Measurements from ENCODE around the gene LDLRAD2. TPM values are rescaled to one million over a fixed set of nuclear protein-coding genes. Genes with fewer than 3 reads are reported as not detected.
A peak's percentile ranks its signal among the peaks of the same experiment; 100 is the strongest.

Gene LDLRAD2
- total RNA-seq, 6 experiments from 2014 or later: 0.14 TPM; not detected in 5

DNA sequence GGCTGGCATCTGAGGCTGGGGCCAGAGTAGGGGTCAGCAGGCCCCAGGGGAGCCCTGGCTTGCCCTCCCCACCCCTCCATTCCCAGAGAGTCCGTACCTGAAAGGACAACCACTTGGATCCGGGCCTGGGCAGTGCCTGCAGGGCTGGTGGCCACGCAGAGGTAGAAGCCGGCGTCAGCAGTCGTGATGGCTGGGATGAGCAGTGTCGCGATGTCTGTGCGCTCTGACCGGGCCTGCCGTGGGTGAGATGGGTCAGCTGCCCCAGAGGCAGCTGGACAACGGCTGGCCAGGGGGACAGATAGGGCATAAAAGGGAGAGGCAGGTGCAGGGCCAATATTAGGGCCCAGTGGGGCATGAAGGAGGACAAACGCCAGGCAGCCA is 42.7 kb downstream of the LDLRAD2 start:
- DNase-seq: no peak
- Mint-ChIP-seq H3K4me3 (no peak overlapping the region), H3K9me3 (no peaks in the 10 kb centered on the region; the same call in 1 of the 2 replicates), H3K27ac (no peak overlapping the region), H3K4me1 (ENCODE audit: low read depth) (peaks cover 18% of the 10 kb centered on the region), H3K36me3 (ENCODE audit: low read depth) (peaks cover 32% of the 10 kb centered on the region), H3K27me3 (ENCODE audit: insufficient read depth) (peaks cover 30% of the 10 kb centered on the region)
- TF ChIP-seq, protein P1, sequence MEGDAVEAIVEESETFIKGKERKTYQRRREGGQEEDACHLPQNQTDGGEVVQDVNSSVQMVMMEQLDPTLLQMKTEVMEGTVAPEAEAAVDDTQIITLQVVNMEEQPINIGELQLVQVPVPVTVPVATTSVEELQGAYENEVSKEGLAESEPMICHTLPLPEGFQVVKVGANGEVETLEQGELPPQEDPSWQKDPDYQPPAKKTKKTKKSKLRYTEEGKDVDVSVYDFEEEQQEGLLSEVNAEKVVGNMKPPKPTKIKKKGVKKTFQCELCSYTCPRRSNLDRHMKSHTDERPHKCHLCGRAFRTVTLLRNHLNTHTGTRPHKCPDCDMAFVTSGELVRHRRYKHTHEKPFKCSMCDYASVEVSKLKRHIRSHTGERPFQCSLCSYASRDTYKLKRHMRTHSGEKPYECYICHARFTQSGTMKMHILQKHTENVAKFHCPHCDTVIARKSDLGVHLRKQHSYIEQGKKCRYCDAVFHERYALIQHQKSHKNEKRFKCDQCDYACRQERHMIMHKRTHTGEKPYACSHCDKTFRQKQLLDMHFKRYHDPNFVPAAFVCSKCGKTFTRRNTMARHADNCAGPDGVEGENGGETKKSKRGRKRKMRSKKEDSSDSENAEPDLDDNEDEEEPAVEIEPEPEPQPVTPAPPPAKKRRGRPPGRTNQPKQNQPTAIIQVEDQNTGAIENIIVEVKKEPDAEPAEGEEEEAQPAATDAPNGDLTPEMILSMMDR (IDR thresholded peaks at IDR 0.05): no peak

DNA sequence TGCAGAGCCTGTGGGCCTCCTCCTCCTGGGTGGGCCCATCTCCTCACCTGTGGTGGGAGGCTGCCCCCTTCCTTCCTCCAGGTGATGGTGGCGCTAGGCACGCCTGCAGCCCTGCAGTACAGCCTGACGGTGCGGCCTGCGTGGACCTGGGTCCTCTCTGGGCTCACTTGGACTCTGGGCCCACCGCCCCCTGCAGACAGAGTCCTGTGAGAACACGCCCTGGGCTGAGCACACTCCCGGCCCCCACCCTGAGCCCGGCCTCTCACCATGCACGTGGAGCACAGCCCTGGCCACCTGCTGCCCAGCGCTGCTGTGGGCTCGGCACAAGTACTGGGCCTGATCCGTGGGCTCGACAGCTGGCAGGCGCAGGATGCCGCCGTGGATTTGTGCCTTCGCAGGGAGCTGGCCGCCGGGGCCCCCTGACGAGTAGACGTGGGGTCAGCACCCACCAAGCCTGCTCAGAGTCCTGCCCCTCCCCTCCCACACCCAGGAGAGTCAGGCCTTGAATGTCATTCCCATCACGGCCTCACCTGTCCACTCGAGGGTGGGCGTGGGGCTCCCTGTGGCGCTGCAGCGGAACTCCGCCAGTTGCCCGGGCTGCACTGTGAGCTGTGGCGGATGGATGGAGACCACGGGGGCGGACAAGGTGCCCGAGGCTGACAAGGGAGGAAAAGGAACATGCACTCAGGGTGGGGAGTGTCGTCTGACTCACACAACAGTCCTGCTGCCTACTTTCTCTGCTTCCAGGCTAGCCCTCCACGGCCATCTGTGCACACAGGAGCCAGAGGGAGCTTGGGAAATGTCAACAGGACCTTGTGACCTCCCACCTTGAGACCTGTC is 43.4 kb downstream of the LDLRAD2 start:
- no peaks in the 10 kb centered on the region; the same call in 1 of the 2 replicates for H3K9me3 Mint-ChIP-seq
- DNase-seq: no peak
- TF ChIP-seq, protein P1 (IDR thresholded peaks at IDR 0.05): no peak
- H3K4me1 Mint-ChIP-seq (ENCODE audit: low read depth): peaks cover 18% of the 10 kb centered on the region
- H3K27me3 Mint-ChIP-seq (ENCODE audit: insufficient read depth): peaks cover 30% of the 10 kb centered on the region
- peak overlapping the region; percentile 29 for H3K27ac Mint-ChIP-seq
- H3K4me3 Mint-ChIP-seq: no peak overlapping the region
- H3K36me3 Mint-ChIP-seq (ENCODE audit: low read depth): peaks cover 32% of the 10 kb centered on the region

GRCh38 chr1:21857142-21857839 is 45.2 kb downstream of the LDLRAD2 start:
- Mint-ChIP-seq H3K4me3 (no peak overlapping the region), H3K9me3 (no peaks in the 10 kb centered on the region; the same call in 1 of the 2 replicates), H3K27ac (peak overlapping the region; percentile 42), H3K4me1 (ENCODE audit: low read depth) (peaks cover 33% of the 10 kb centered on the region), H3K36me3 (ENCODE audit: low read depth) (peaks cover 49% of the 10 kb centered on the region), H3K27me3 (ENCODE audit: insufficient read depth) (peaks cover 33% of the 10 kb centered on the region)
- DNase-seq: peak; percentile 3
- TF ChIP-seq, protein P1 (IDR thresholded peaks at IDR 0.05): no peak

DNA sequence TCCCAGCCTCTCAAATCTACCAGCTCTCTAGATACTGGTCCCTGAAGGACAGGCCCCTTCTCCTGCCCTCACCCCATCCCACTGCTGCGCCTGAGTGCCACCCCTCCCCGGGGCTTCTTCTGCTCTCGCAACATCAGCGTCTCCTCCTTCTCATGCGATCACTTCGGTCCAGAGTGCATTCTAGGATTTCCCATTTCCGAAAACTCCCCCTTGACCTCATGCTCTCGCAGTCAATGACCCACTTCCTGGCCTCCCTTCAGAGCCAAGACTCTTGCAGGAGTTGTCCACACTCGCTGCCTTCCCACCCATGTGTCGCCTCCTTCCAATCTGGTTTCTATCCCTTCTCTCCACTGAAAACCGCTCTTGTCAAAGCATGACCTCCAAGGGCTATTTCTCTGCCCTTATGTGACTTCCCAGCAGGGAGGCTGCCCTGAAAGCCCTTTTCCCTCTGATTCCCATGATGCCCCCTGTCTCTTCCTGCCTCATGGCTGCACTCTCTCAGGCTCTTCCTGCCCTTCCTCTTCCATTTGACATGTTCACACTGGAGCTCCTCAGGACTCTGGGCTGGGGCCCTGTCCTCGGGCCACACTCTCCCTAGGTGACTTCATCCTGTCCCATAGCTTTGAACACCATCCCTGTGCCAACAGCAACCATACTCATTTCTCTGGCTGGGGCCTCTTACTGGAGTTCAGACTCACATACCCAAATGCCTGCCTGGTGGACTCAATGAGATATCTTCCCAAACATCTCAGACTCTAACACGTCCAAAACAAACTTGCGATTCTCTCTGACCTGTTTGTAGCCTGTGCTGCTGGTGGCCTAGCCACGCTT is 46.0 kb downstream of the LDLRAD2 start:
- Mint-ChIP-seq H3K27me3 (ENCODE audit: insufficient read depth) (peaks cover 34% of the 10 kb centered on the region), H3K4me3 (peak overlapping the region; percentile 4; the same call in 1 of the 2 replicates), H3K27ac (peak overlapping the region; percentile 68), H3K36me3 (ENCODE audit: low read depth) (peaks cover 50% of the 10 kb centered on the region), H3K4me1 (ENCODE audit: low read depth) (peaks cover 36% of the 10 kb centered on the region), H3K9me3 (no peaks in the 10 kb centered on the region; the same call in 1 of the 2 replicates)
- TF ChIP-seq, protein P1 (IDR thresholded peaks at IDR 0.05): no peak
- DNase-seq: no peak

GRCh38 chr1:21859669-21860179 is 47.7 kb downstream of the LDLRAD2 start:
- H3K36me3 Mint-ChIP-seq (ENCODE audit: low read depth): peaks cover 54% of the 10 kb centered on the region
- TF ChIP-seq, protein P1 (IDR thresholded peaks at IDR 0.05): no peak
- DNase-seq: no peak
- H3K9me3 Mint-ChIP-seq: no peaks in the 10 kb centered on the region; the same call in 1 of the 2 replicates
- no peak overlapping the region for H3K27ac Mint-ChIP-seq
- peaks cover 36% of the 10 kb centered on the region for H3K4me1 Mint-ChIP-seq (ENCODE audit: low read depth)
- H3K4me3 Mint-ChIP-seq: no peak overlapping the region
- H3K27me3 Mint-ChIP-seq (ENCODE audit: insufficient read depth): peaks cover 35% of the 10 kb centered on the region

All from HFFc6 (cell line).